ENCODE data around the gene CLTC.

DNA sequence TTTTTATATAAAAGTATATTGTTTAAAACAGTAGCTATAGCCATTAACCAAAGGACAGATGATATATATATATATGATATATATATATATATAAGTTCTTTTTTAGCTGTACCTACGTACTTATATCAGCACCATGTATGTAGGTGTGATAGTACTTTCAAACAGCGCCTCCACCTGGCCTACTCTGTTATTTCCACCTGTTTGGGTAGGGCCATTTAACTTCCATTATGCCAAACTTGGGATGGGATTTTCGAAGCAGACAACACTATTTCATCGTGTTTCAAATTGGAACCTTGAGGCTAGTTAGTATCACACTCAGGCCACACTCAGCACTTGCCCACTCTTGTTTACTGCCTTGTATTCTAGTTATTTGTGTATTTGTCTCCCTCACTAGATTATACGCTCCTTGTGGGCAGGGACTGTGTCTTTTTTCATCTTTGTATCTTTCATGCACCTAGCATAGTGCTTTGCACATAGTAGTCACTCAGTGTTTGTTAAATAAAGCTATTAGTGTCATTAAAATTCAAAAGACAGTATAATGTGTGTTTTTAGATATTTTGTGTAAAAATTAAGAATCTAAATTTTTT, 11.8 kb upstream of the CLTC start:
- TF ChIP-seq, protein P1, sequence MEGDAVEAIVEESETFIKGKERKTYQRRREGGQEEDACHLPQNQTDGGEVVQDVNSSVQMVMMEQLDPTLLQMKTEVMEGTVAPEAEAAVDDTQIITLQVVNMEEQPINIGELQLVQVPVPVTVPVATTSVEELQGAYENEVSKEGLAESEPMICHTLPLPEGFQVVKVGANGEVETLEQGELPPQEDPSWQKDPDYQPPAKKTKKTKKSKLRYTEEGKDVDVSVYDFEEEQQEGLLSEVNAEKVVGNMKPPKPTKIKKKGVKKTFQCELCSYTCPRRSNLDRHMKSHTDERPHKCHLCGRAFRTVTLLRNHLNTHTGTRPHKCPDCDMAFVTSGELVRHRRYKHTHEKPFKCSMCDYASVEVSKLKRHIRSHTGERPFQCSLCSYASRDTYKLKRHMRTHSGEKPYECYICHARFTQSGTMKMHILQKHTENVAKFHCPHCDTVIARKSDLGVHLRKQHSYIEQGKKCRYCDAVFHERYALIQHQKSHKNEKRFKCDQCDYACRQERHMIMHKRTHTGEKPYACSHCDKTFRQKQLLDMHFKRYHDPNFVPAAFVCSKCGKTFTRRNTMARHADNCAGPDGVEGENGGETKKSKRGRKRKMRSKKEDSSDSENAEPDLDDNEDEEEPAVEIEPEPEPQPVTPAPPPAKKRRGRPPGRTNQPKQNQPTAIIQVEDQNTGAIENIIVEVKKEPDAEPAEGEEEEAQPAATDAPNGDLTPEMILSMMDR (IDR thresholded peaks at IDR 0.05) = peak; percentile 64
- TF ChIP-seq, protein P2, sequence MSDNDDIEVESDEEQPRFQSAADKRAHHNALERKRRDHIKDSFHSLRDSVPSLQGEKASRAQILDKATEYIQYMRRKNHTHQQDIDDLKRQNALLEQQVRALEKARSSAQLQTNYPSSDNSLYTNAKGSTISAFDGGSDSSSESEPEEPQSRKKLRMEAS (CRISPR knock-in tag; IDR thresholded peaks at IDR 0.05) = no peak
- TF ChIP-seq PRDM15 (CRISPR knock-in tag; IDR thresholded peaks at IDR 0.05) = no peak
- TF ChIP-seq ZNF263 (CRISPR knock-in tag; IDR thresholded peaks at IDR 0.05; ENCODE audit: low read depth) = no peak
- TF ChIP-seq HMGA2 (CRISPR knock-in tag; IDR thresholded peaks at IDR 0.05) = no peak
- no peak for TF ChIP-seq ZNF512 (CRISPR knock-in tag; IDR thresholded peaks at IDR 0.05; ENCODE audit: borderline replicate concordance)
- TF ChIP-seq SMAD3 (CRISPR knock-in tag; IDR thresholded peaks at IDR 0.05; ENCODE audit: borderline replicate concordance) = no peak
- no peak for TF ChIP-seq SP1 (CRISPR knock-in tag; conservative IDR thresholded peaks at IDR 0.05)
- no peak for TF ChIP-seq HMGXB4 (CRISPR knock-in tag; IDR thresholded peaks at IDR 0.05)
- no peak for TF ChIP-seq ZNF396 (CRISPR knock-in tag; IDR thresholded peaks at IDR 0.05; ENCODE audit: borderline replicate concordance)
- no peak for TF ChIP-seq ZNF138 (CRISPR knock-in tag; conservative IDR thresholded peaks at IDR 0.05)

Measured in WTC11 (cell line).